Hepatocyte (in vitro differentiated cells): ENCODE data around the gene GRIK1. TPM values are rescaled to one million over a fixed set of nuclear protein-coding genes. Genes with fewer than 3 reads are reported as not detected.

Experiments used
- DNase-seq: peaks from one replicate; pipeline ENCODE4 v3.0.0-alpha.2; 2016; ENCODE audit warnings: low spot score
- H2AFZ ChIP-seq: fragments of 200-600 bp; sonication (generic); 2 replicates; pipeline ENCODE4 v1.6.0; 2016; ENCODE audit warnings: antibody characterized with exemption, mild to moderate bottlenecking
- H3K27ac ChIP-seq: fragments of 200-600 bp; sonication (generic); 2 replicates; pipeline ENCODE4 v1.5.1; 2016; ENCODE audit warnings: mild to moderate bottlenecking
- H3K27me3 ChIP-seq: fragments of 200-600 bp; sonication (generic); 2 replicates; pipeline ENCODE4 v1.6.1; 2016
- H3K36me3 ChIP-seq: fragments of 200-600 bp; sonication (generic); replicated peaks from 2 replicates; pipeline ENCODE4 v1.5.1; 2016; ENCODE audit warnings: low read depth; ENCODE audit not compliant: insufficient read depth
- H3K4me1 ChIP-seq: fragments of 200-600 bp; sonication (generic); 2 replicates; pipeline ENCODE4 v1.5.1; 2016; ENCODE audit warnings: mild to moderate bottlenecking, moderate library complexity; ENCODE audit not compliant: insufficient read depth
- H3K4me2 ChIP-seq: fragments of 200-600 bp; sonication (generic); 2 replicates; pipeline ENCODE4 v1.6.0; 2016
- H3K4me3 ChIP-seq: fragments of 200-600 bp; sonication (generic); 2 replicates; pipeline ENCODE4 v1.5.1; 2016; ENCODE audit warnings: mild to moderate bottlenecking
- H3K79me2 ChIP-seq: fragments of 200-600 bp; sonication (generic); 2 replicates; pipeline ENCODE4 v1.6.0; 2017; ENCODE audit warnings: mild to moderate bottlenecking
- H3K9me2 ChIP-seq: fragments of 200-600 bp; sonication (generic); replicated peaks from 2 replicates; pipeline ENCODE4 v1.6.0; 2017; ENCODE audit warnings: mild to moderate bottlenecking; ENCODE audit not compliant: insufficient read depth
- H3K9me3 ChIP-seq: fragments of 200-600 bp; sonication (generic); 2 replicates; pipeline ENCODE4 v1.5.1; 2016; ENCODE audit warnings: low read depth, mild to moderate bottlenecking
- H4K20me1 ChIP-seq: fragments of 200-600 bp; sonication (generic); 2 replicates; pipeline ENCODE4 v1.6.0; 2016; ENCODE audit warnings: mild to moderate bottlenecking; ENCODE audit not compliant: insufficient read depth, poor library complexity, severe bottlenecking
- CTCF ChIP-seq: fragments of 200-600 bp; sonication (generic); IDR thresholded peaks from 2 replicates; pipeline ENCODE4 v1.5.1; 2016; ENCODE audit warnings: antibody characterized with exemption, mild to moderate bottlenecking; ENCODE audit not compliant: poor library complexity
- EZH2 ChIP-seq: fragments of 200-600 bp; sonication (generic); IDR thresholded peaks from 2 replicates; pipeline ENCODE4 v1.6.1; 2016; ENCODE audit warnings: antibody characterized with exemption, mild to moderate bottlenecking, borderline replicate concordance
- EZH2phosphoT487 ChIP-seq: fragments of 200-600 bp; sonication (generic); IDR thresholded peaks from one replicate; pipeline ENCODE4 v1.6.1; 2018; ENCODE audit warnings: antibody characterized with exemption, mild to moderate bottlenecking, low read depth, moderate library complexity; ENCODE audit not compliant: unreplicated experiment, severe bottlenecking
- WGBS: methylation state at CpG from one replicate; pipeline ENCODE4 v1.1.6; 2016; ENCODE audit warnings: low lambda C conversion rate; ENCODE audit errors: missing lambda C conversion rate; 5-methylcytosine and 5-hydroxymethylcytosine counted together
- polyA plus RNA-seq: library from polyadenylated mRNA; unstranded; fragments of >200 nt; fragmentation: Nextera tagmentation; extraction: Ambion mirVana; gene quantifications from 2 replicates; pipeline ENCODE4 v1.2.1, GENCODE V29; 2016
- total RNA-seq: library from RNA; depleted of rRNA; stranded (reverse); fragments of >200 nt; gene quantifications from 2 replicates; pipeline ENCODE4 v1.2.3, GENCODE V29; 2014

The GRIK1 gene
- total and polyA plus RNA-seq, 2 experiments from 2014 or later: 0.77 to 2.3 TPM

GRCh38 chr21:29490016-29490415, 449.8 kb downstream of the GRIK1 start:
- Histone ChIP-seq H3K9me2 (no peaks in the 10 kb centered on the region), H4K20me1 (no peaks in the 10 kb centered on the region), H3K4me1 (no peaks in the 10 kb centered on the region), H3K27ac (no peak overlapping the region), H3K27me3 (no peaks in the 10 kb centered on the region), H3K79me2 (no peaks in the 10 kb centered on the region), H2AFZ (no peak overlapping the region), H3K9me3 (no peaks in the 10 kb centered on the region), H3K4me2 (no peak overlapping the region), H3K4me3 (no peak overlapping the region), H3K36me3 (no peaks in the 10 kb centered on the region)
- no peak for DNase-seq
- 94% methylated on average over 3 of the region's 3 CpGs for WGBS
- TF ChIP-seq CTCF (no peak), EZH2 (no peak), EZH2phosphoT487 (no peak)

GRCh38 chr21:29487154-29487553, 452.6 kb downstream of the GRIK1 start:
- Histone ChIP-seq H3K27me3 (no peaks in the 10 kb centered on the region), H3K9me2 (no peaks in the 10 kb centered on the region), H3K27ac (no peak overlapping the region), H2AFZ (no peak overlapping the region), H4K20me1 (no peaks in the 10 kb centered on the region), H3K4me3 (no peak overlapping the region), H3K79me2 (no peaks in the 10 kb centered on the region), H3K36me3 (no peaks in the 10 kb centered on the region), H3K9me3 (no peaks in the 10 kb centered on the region), H3K4me1 (no peaks in the 10 kb centered on the region), H3K4me2 (no peak overlapping the region)
- DNase-seq: no peak
- 59% methylated on average over 4 of the region's 4 CpGs for WGBS
- TF ChIP-seq EZH2phosphoT487 (no peak), CTCF (no peak), EZH2 (no peak)

Other genes starting within 250 kb of the GRIK1 start
- not detected in 2 replicates for gene CLDN17, start 226.8 kb upstream of the GRIK1 start, total RNA-seq
- gene CLDN17, start 226.8 kb upstream of the GRIK1 start, polyA plus RNA-seq: not detected in 2 replicates